Esophagus squamous epithelium (tissue), 4 donors: Measurements from ENCODE around the gene GPC6.

Experiments used
- CTCF ChIP-seq, 6 experiments: fragments of 450-650 bp in 4 of 6; fragments of 200-600 bp in 2 of 6; sonication (generic) in 2 of 6; IDR thresholded peaks; one replicate each; pipeline ENCODE4 v1.5.1; 2016 to 2019; ENCODE audit warnings: antibody characterized with exemption in 6 of 6, mild to moderate bottlenecking in 4 of 6, moderate library complexity in 4 of 6
- POLR2A ChIP-seq, 4 donors: fragments of 450-650 bp; IDR thresholded peaks; one replicate each; pipeline ENCODE4 v1.6.1; 2017; ENCODE audit warnings: antibody characterized with exemption in 4 of 4, mild to moderate bottlenecking in 4 of 4, moderate library complexity in 3 of 4

DNA sequence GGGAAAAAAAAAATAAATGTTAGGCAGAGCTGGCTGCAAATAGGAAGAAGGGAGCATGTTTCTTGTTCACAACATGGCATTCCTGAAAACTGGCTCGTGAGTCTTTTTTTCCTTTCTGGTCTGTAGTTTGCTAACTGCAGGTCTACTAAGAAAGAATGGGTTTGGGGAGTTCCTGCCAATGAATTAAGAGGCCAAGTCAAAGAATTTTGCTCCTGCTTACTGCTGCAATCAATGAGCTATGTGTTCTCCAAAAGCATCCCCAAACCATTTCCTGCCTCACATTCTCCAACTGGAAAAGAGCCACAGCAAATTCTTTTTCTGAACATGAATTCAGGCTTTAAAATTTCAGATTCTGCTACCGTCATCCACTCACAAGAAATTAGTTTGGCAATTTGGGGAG lies 1164.3 kb downstream of the GPC6 start:
- TF ChIP-seq CTCF (IDR thresholded peaks at IDR 0.05), result no peak
- no peak for TF ChIP-seq POLR2A (IDR thresholded peaks at IDR 0.05)
